ENCODE results near the gene GCNT2.

Gene GCNT2

GRCh38 chr6:10617008-10617696 lies 96.0 kb downstream of the GCNT2 start:
- TF ChIP-seq POLR2AphosphoS5 (IDR thresholded peaks at IDR 0.05; ENCODE audit: low read depth, low read length) (no peak), REST (IDR thresholded peaks at IDR 0.05; ENCODE audit: insufficient read depth in 1 of 2, low read depth in 2 of 2, low read length in 2 of 2) (no peak), TAF1 (IDR thresholded peaks at IDR 0.05; ENCODE audit: borderline replicate concordance, insufficient read depth, low read length) (no peak), FOXP2 (optimal IDR thresholded peaks at IDR 0.05; ENCODE audit: borderline replicate concordance, extremely low read depth, extremely low read length, insufficient read depth) (no peak), SIN3A (IDR thresholded peaks at IDR 0.05; ENCODE audit: borderline replicate concordance, insufficient read depth, low read length) (no peak)

- TF ChIP-seq SIN3A (IDR thresholded peaks at IDR 0.05; ENCODE audit: borderline replicate concordance, insufficient read depth, low read length) (no peak), TAF1 (IDR thresholded peaks at IDR 0.05; ENCODE audit: borderline replicate concordance, insufficient read depth, low read length) (no peak), POLR2AphosphoS5 (IDR thresholded peaks at IDR 0.05; ENCODE audit: low read depth, low read length) (no peak), REST (IDR thresholded peaks at IDR 0.05; ENCODE audit: insufficient read depth in 1 of 2, low read depth in 2 of 2, low read length in 2 of 2) (no peak), FOXP2 (optimal IDR thresholded peaks at IDR 0.05; ENCODE audit: borderline replicate concordance, extremely low read depth, extremely low read length, insufficient read depth) (no peak)
Observed at GRCh38 chr6:10618409-10618808, 97.3 kb downstream of the GCNT2 start.

GRCh38 chr6:10621213-10621612 lies 100.1 kb downstream of the GCNT2 start:
- TF ChIP-seq REST (IDR thresholded peaks at IDR 0.05; ENCODE audit: insufficient read depth in 1 of 2, low read depth in 2 of 2, low read length in 2 of 2) (no peak), TAF1 (IDR thresholded peaks at IDR 0.05; ENCODE audit: borderline replicate concordance, insufficient read depth, low read length) (no peak), SIN3A (IDR thresholded peaks at IDR 0.05; ENCODE audit: borderline replicate concordance, insufficient read depth, low read length) (no peak), POLR2AphosphoS5 (IDR thresholded peaks at IDR 0.05; ENCODE audit: low read depth, low read length) (no peak)

- no peak for TF ChIP-seq SIN3A (IDR thresholded peaks at IDR 0.05; ENCODE audit: borderline replicate concordance, insufficient read depth, low read length)
- TF ChIP-seq FOXP2 (optimal IDR thresholded peaks at IDR 0.05; ENCODE audit: borderline replicate concordance, extremely low read depth, extremely low read length, insufficient read depth): no peak
- no peak for TF ChIP-seq REST (IDR thresholded peaks at IDR 0.05; ENCODE audit: insufficient read depth in 1 of 2, low read depth in 2 of 2, low read length in 2 of 2)
- TF ChIP-seq POLR2AphosphoS5 (IDR thresholded peaks at IDR 0.05; ENCODE audit: low read depth, low read length): no peak
- TF ChIP-seq TAF1 (IDR thresholded peaks at IDR 0.05; ENCODE audit: borderline replicate concordance, insufficient read depth, low read length): no peak
Observed at GRCh38 chr6:10621847-10622246, 100.7 kb downstream of the GCNT2 start.
